Measurements from ENCODE around the gene ENHO. TPM values are rescaled to one million over a fixed set of nuclear protein-coding genes. Genes with fewer than 3 reads are reported as not detected.
"Not testable (repeated sequence)": the region's sequence is repeated elsewhere in the genome, so short reads cannot be mapped to it uniquely, and the experiment has no call there.

Gene ENHO
- total RNA-seq, 4 donors from 2014 or later = 2.7 to 22.1 (median 16.3) TPM

DNA sequence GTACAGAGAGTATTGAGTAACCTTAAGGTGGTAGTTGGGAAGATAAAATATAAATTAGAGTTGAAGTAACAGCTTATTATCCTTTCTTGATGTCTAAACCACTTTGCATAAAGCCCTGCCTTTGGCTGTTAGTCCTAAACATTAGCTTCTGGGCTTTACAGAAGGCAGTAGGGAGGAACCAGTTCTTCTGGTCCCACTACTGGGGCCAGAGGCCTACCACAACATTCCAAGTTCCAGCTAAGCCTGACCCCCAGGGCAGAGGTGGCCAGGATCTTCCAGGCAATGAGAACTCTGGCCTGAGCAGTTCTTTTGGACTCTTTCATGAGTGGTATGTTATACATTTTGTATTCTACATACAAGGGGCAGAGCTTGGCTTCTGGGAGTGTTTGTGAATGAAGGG lies 38.1 kb downstream of the ENHO start:
- Histone ChIP-seq H3K9me3 (no peaks in the 10 kb centered on the region), H3K36me3 (no peaks in the 10 kb centered on the region), H3K27ac (no peak overlapping the region), H3K27me3 (no peaks in the 10 kb centered on the region), H3K4me1 (no peaks in the 10 kb centered on the region), H3K4me3 (no peak overlapping the region)
- DNase-seq (ENCODE audit: low spot score in 2 of 2) = no peak
- no peak for TF ChIP-seq EP300 (IDR thresholded peaks at IDR 0.05)
- TF ChIP-seq POLR2A (IDR thresholded peaks at IDR 0.05) = no peak
- TF ChIP-seq, protein P1, sequence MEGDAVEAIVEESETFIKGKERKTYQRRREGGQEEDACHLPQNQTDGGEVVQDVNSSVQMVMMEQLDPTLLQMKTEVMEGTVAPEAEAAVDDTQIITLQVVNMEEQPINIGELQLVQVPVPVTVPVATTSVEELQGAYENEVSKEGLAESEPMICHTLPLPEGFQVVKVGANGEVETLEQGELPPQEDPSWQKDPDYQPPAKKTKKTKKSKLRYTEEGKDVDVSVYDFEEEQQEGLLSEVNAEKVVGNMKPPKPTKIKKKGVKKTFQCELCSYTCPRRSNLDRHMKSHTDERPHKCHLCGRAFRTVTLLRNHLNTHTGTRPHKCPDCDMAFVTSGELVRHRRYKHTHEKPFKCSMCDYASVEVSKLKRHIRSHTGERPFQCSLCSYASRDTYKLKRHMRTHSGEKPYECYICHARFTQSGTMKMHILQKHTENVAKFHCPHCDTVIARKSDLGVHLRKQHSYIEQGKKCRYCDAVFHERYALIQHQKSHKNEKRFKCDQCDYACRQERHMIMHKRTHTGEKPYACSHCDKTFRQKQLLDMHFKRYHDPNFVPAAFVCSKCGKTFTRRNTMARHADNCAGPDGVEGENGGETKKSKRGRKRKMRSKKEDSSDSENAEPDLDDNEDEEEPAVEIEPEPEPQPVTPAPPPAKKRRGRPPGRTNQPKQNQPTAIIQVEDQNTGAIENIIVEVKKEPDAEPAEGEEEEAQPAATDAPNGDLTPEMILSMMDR (IDR thresholded peaks at IDR 0.05) = no peak

DNA sequence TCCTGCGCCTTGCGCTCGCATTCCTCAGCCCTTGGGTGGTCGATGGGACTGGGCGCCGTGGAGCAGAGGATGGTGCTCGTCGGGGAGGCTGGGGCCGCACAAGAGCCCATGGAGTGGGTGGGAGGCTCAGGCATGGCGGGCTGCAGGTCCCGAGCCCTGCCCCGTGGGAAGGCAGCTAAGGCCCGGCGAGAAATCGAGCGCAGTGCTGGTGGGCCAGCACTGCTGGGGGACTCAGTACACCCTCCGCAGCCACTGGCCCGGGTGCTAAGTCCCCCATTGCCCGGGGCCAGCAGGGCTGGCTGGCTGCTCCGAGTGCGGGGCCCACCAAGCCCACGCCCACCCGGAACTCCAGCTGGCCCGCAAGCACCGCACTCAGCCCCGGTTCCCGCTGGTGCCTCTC lies 40.0 kb downstream of the ENHO start:
- WGBS, 2 donors = 95 to 96% methylated on average over 10 to 21 of the region's 27 CpGs
- H3K9me3 ChIP-seq; H3K27ac ChIP-seq; H3K4me1 ChIP-seq; H3K4me3 ChIP-seq; DNase-seq (ENCODE audit: low spot score in 2 of 2); H3K27me3 ChIP-seq; H3K36me3 ChIP-seq: not testable (repeated sequence)

DNA sequence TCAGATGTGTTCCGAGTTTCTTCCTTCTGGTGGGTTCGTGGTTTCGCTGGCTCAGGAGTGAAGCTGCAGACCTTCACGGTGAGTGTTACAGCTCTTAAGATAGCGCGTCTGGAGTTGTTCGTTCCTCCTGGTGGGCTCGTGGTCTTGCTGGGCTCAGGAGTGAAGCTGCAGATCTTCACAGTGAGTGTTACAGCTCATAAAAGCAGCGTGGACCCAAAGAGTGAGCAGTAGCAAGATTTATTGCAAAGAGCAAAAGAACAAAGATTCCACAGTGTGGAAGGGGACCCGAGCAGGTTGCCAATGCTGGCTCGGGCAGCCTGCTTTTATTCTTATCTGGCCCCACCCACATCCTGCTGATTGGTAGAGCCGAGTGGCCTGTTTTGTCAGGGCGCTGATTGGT lies 41.2 kb downstream of the ENHO start:
- not testable (repeated sequence) for H3K36me3 ChIP-seq; DNase-seq (ENCODE audit: low spot score in 2 of 2); H3K27ac ChIP-seq; H3K4me1 ChIP-seq; H3K4me3 ChIP-seq; H3K27me3 ChIP-seq; H3K9me3 ChIP-seq
- 62 to 63% methylated on average over 13 of the region's 13 CpGs for WGBS, 2 donors

DNA sequence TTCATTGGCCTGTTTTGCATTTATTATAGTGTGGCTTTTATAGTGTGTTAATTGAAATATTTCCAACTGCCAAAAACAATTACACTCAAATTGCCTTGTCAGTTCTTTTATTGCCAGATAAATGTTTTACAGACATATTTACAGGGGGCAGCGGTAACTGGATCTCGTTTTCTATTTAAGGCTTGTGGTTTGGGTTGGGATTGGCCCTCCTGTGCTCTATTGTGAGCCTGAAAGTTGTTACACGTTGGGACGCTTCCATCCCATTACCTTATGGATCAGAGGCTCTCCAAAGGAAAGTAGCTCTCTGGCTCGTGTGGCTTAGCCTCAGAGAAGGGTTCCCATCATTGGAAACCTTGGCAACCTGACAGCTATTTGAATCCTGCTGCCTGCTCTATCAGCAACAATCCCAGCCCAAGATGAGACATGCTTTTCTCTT lies 43.3 kb downstream of the ENHO start:
- Histone ChIP-seq H3K4me3 (no peak overlapping the region), H3K9me3 (no peaks in the 10 kb centered on the region), H3K4me1 (no peaks in the 10 kb centered on the region), H3K27me3 (no peaks in the 10 kb centered on the region), H3K36me3 (no peaks in the 10 kb centered on the region), H3K27ac (no peak overlapping the region)
- 25 to 32% methylated on average over 5 of the region's 5 CpGs for WGBS, 2 donors
- no peak for TF ChIP-seq EP300 (IDR thresholded peaks at IDR 0.05)
- TF ChIP-seq, protein P1 (IDR thresholded peaks at IDR 0.05) = no peak
- DNase-seq (ENCODE audit: low spot score in 2 of 2) = no peak

DNA sequence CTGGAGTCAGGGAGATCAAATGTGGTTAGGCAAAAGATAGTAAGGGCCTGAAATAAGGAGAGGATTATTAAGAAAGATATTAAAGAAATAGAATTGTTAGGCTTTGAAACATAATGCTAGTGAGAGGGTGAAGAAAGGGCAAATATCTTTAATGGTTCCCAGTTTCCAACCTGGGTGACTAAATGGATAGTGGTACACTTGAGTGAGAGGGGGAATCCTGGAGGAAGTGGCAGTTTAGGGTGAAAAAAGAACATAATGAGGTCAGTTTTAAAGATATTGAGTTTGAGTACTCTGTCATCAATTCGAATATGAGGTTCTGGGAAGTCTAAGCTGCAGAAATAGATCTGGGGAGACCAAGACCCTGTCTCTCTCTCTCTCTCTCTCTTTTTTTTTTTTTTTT lies 45.2 kb downstream of the ENHO start:
- Histone ChIP-seq H3K27ac (no peak overlapping the region), H3K36me3 (no peaks in the 10 kb centered on the region), H3K9me3 (no peaks in the 10 kb centered on the region), H3K27me3 (no peaks in the 10 kb centered on the region), H3K4me1 (no peaks in the 10 kb centered on the region), H3K4me3 (no peak overlapping the region)
- TF ChIP-seq, protein P1 (IDR thresholded peaks at IDR 0.05) = no peak
- no peak for TF ChIP-seq EP300 (IDR thresholded peaks at IDR 0.05)
- TF ChIP-seq POLR2A (IDR thresholded peaks at IDR 0.05) = no peak
- 74 to 89% methylated on average over 1 of the region's 1 CpG for WGBS, 2 donors
- DNase-seq (ENCODE audit: low spot score in 2 of 2) = no peak

DNA sequence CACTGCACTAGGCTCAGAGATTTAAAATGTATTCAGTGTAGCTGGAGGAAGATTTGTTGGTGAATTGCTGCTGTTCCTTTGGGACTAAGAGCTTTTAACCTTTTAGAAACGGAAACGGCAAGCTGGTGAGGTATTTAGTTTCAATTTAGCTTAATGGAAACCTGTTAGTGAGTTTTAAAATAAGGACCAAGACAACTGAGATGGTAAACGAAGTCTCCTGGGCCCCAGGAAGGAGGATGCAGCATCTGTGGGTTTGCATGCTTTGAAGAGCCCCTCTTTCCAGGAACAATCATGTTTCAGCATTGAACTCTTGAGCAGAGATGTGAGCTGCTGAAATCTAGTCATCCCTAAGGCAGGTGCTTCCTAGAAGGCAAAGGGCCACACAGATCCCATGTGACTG lies 47.7 kb downstream of the ENHO start:
- Histone ChIP-seq H3K4me1 (no peaks in the 10 kb centered on the region), H3K4me3 (no peak overlapping the region), H3K9me3 (no peaks in the 10 kb centered on the region), H3K27ac (no peak overlapping the region), H3K36me3 (no peaks in the 10 kb centered on the region), H3K27me3 (no peaks in the 10 kb centered on the region)
- no peak for DNase-seq (ENCODE audit: low spot score in 2 of 2)
- 35 to 45% methylated on average over 3 of the region's 3 CpGs for WGBS, 2 donors
- TF ChIP-seq EP300 (IDR thresholded peaks at IDR 0.05) = no peak
- TF ChIP-seq, protein P1 (IDR thresholded peaks at IDR 0.05) = no peak
- TF ChIP-seq POLR2A (IDR thresholded peaks at IDR 0.05) = no peak

Small RNAs within 50 kb of the gene (small RNA-seq; reads per million reads assigned to genes)
- not detected for gene RN7SKP24

Other genes starting within 250 kb of the ENHO start
- 1 to 10 TPM in 3 of 4 donors, under 1 TPM in 1; 0.59 to 1.9 (median 1.5) TPM for gene KIF24, start 193.7 kb downstream of the ENHO start, total RNA-seq
- gene NUDT2, start 193.4 kb downstream of the ENHO start, total RNA-seq = 10 to 100 TPM; 14.1 to 55.5 (median 25.4) TPM
- 1 to 10 TPM; 4.8 to 9.0 (median 6.9) TPM for gene MYORG, start 146.1 kb downstream of the ENHO start, total RNA-seq
- gene FAM219A, start 64.4 kb downstream of the ENHO start, total RNA-seq = 10 to 100 TPM in 3 of 4 donors, 1 to 10 TPM in 1; 8.5 to 15.6 (median 13.6) TPM
- 1 to 10 TPM in 1 of 4 donors, under 1 TPM in 2, not detected in 1; 0.42 to 3.9 (median 0.66) TPM for gene DNAI1, start 64.2 kb downstream of the ENHO start, total RNA-seq
- gene CNTFR, start 66.7 kb upstream of the ENHO start, total RNA-seq = 10 to 100 TPM; 19.8 to 40.9 (median 34.7) TPM
- 10 to 100 TPM; 31.4 to 45.9 (median 45.4) TPM for gene RPP25L, start 89.1 kb upstream of the ENHO start, total RNA-seq
- gene DCTN3, start 97.5 kb upstream of the ENHO start, total RNA-seq = 10 to 100 TPM; 64.7 to 87.5 (median 73.7) TPM
- 1 to 10 TPM in 2 of 4 donors, under 1 TPM in 2; 0.30 to 2.1 (median 1.3) TPM for gene ARID3C, start 106.1 kb upstream of the ENHO start, total RNA-seq
- 100 to 1,000 TPM in 2 of 4 donors, 10 to 100 TPM in 2; 92.6 to 128 (median 107) TPM for gene SIGMAR1, start 114.8 kb upstream of the ENHO start, total RNA-seq
- 10 to 100 TPM; 38.5 to 75.3 (median 63.7) TPM for gene GALT, start 123.7 kb upstream of the ENHO start, total RNA-seq
- gene IL11RA, start 129.2 kb upstream of the ENHO start, total RNA-seq = 10 to 100 TPM; 27.3 to 48.8 (median 39.6) TPM
- gene CCL27, start 139.7 kb upstream of the ENHO start, total RNA-seq = 10 to 100 TPM in 1 of 4 donors, not detected in 3; 45.1 TPM
- not detected for gene CCL19, start 168.3 kb upstream of the ENHO start, total RNA-seq
- 10 to 100 TPM in 1 of 4 donors, 1 to 10 TPM in 3; 4.6 to 14.0 (median 8.6) TPM for gene CCL21, start 187.1 kb upstream of the ENHO start, total RNA-seq

Measured in tibial nerve (tissue), 4 donors.